ENCODE results near the gene MCCD1.

Gene MCCD1, protein sequence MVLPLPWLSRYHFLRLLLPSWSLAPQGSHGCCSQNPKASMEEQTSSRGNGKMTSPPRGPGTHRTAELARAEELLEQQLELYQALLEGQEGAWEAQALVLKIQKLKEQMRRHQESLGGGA

DNA sequence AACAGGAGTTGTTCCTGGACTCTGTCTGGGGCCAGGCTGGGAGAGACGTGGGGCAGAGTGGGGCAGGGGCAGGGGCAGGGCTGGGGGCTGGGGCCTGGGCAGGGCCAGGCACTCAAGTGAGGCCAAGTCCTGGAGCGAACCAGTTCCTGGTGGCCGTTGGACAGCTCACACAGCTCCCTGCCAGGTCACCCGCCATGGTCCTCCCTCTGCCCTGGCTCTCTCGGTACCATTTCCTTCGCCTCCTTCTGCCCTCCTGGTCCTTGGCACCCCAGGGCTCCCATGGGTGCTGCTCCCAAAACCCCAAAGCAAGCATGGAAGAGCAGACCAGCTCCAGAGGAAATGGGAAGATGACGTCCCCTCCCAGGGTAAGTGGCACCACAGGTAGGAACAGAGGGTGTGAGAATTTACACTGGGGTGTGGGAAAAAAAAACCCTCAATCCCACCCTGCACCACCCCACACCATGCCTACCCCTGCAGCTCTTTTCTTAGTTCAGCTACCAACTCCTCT, at the start of gene MCCD1:
MCCD1 (plus strand) TSS at position 142 of the 508 bp plus-strand sequence; CDS start at position 195, 53 bp downstream.
- TF ChIP-seq EZH2phosphoT487 (IDR thresholded peaks at IDR 0.05; ENCODE audit: borderline replicate concordance) = no peak
- TF ChIP-seq, protein P1, sequence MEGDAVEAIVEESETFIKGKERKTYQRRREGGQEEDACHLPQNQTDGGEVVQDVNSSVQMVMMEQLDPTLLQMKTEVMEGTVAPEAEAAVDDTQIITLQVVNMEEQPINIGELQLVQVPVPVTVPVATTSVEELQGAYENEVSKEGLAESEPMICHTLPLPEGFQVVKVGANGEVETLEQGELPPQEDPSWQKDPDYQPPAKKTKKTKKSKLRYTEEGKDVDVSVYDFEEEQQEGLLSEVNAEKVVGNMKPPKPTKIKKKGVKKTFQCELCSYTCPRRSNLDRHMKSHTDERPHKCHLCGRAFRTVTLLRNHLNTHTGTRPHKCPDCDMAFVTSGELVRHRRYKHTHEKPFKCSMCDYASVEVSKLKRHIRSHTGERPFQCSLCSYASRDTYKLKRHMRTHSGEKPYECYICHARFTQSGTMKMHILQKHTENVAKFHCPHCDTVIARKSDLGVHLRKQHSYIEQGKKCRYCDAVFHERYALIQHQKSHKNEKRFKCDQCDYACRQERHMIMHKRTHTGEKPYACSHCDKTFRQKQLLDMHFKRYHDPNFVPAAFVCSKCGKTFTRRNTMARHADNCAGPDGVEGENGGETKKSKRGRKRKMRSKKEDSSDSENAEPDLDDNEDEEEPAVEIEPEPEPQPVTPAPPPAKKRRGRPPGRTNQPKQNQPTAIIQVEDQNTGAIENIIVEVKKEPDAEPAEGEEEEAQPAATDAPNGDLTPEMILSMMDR (conservative IDR thresholded peaks at IDR 0.05; ENCODE audit: low read length) = no peak
- no peak within 1 kb of the TSS for H3K4me2 ChIP-seq (ENCODE audit: low read depth, low read length, poor library complexity, severe bottlenecking)

DNA sequence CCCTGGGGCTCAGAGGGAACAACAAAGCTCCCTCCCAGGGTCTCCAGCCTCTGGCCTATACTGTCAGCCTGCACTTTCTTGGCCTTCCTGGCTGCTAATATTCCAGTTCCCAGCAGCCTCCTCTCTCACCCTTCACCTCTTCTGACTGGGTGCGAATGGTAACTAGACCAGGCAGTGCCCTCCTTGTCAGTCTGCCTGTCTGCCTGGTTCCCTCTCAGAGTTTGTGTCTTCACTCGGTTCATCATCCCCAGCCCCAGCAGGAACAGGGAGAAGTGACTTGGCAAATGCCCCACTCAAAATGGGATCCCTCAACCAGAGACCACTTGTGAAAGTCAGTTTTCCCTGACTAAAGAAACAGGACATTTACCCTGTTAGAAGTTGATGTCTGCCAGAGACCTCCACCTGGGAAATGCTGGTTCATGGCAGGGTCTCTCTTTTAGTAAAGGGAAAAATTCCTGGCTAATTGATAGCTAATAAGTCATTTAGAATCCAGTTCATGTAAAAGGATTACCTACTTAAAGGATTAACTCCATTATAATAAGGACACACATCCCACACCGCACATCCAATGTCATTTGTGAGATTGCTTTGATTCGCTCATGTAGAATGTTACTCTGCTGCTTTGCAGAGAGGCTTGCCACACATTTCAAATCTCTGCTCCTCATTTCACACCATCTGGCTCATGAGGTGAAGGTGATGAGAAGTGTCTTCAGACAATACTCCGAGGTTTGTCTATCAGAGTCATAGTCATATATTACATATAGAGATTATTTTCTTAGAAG, 49.4 kb upstream of the MCCD1 start:
- Histone ChIP-seq H3F3A (ENCODE audit: low read depth) (no peaks in the 10 kb centered on the region), H3K9me3 (ENCODE audit: insufficient read depth, low read depth, low read length) (no peaks in the 10 kb centered on the region), H3K4me3 (ENCODE audit: low read length, poor library complexity, severe bottlenecking) (no peak overlapping the region), H3K36me3 (ENCODE audit: insufficient read depth, low read length) (no peaks in the 10 kb centered on the region), H3K4me2 (ENCODE audit: low read depth, low read length, poor library complexity, severe bottlenecking) (no peak overlapping the region), H2AFZ (ENCODE audit: low read length) (no peak overlapping the region), H3K9me2 (replicated peaks; ENCODE audit: low read depth, low read length) (no peaks in the 10 kb centered on the region), H3K27me3 (ENCODE audit: insufficient read depth, low read length, poor library complexity, severe bottlenecking) (no peaks in the 10 kb centered on the region), H3K4me1 (ENCODE audit: insufficient read depth, low read length, poor library complexity, severe bottlenecking) (no peaks in the 10 kb centered on the region), H3K79me2 (ENCODE audit: insufficient read depth, low read length) (no peaks in the 10 kb centered on the region), H3K9ac (ENCODE audit: low read depth, low read length, poor library complexity, severe bottlenecking) (no peak overlapping the region), H4K20me1 (ENCODE audit: insufficient read depth, low read length, poor library complexity, severe bottlenecking) (no peaks in the 10 kb centered on the region)
- TF ChIP-seq, protein P1 (conservative IDR thresholded peaks at IDR 0.05; ENCODE audit: low read length) = no peak
- no peak for TF ChIP-seq EZH2phosphoT487 (IDR thresholded peaks at IDR 0.05; ENCODE audit: borderline replicate concordance)

More for the DNA sequence above, at the start of gene MCCD1:
- Histone ChIP-seq H3K36me3 (ENCODE audit: insufficient read depth, low read length) (peaks cover 50% of the 10 kb centered on the region), H3K79me2 (ENCODE audit: insufficient read depth, low read length) (peaks cover 34% of the 10 kb centered on the region), H3K9me2 (replicated peaks; ENCODE audit: low read depth, low read length) (no peaks in the 10 kb centered on the region), H3K4me1 (ENCODE audit: insufficient read depth, low read length, poor library complexity, severe bottlenecking) (peaks cover 11% of the 10 kb centered on the region), H3F3A (ENCODE audit: low read depth) (peaks cover 2% of the 10 kb centered on the region; the same call in 1 of the 2 replicates), H2AFZ (ENCODE audit: low read length) (no peak within 1 kb of the TSS), H3K4me3 (ENCODE audit: low read length, poor library complexity, severe bottlenecking) (no peak within 1 kb of the TSS), H4K20me1 (ENCODE audit: insufficient read depth, low read length, poor library complexity, severe bottlenecking) (peaks cover 45% of the 10 kb centered on the region), H3K9ac (ENCODE audit: low read depth, low read length, poor library complexity, severe bottlenecking) (no peak within 1 kb of the TSS), H3K9me3 (ENCODE audit: insufficient read depth, low read depth, low read length) (no peaks in the 10 kb centered on the region), H3K27me3 (ENCODE audit: insufficient read depth, low read length, poor library complexity, severe bottlenecking) (no peaks in the 10 kb centered on the region)

DNA sequence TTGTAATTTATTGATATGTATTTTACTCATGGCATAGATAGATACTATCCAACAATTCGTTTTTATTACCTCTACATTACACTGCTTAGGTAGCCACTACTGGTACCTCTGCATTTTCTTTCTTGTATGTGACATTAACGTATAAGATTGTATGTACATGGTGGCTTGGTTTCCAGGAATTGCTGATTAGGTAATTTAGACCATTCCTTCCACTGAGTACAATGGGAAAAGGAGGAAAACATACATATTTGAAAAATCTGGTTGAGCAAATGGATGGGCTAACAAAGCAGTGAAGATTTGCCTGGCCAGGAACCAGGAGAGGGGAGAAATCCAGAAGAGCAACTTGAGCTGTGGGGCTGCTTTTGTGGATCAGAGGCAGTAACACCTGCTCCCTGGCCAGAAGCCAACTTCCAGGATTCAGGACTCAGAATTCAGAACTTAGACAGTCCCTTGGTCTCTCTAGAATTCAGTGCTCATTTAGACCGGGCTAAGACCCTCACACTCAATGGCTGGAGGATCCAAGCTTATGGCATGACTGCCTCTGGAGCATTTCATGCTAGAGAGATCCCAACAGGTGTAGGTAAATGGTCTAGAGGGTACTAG, 48.7 kb upstream of the MCCD1 start:
- no peaks in the 10 kb centered on the region for H4K20me1 ChIP-seq (ENCODE audit: insufficient read depth, low read length, poor library complexity, severe bottlenecking)
- no peaks in the 10 kb centered on the region for H3K27me3 ChIP-seq (ENCODE audit: insufficient read depth, low read length, poor library complexity, severe bottlenecking)
- H3K4me1 ChIP-seq (ENCODE audit: insufficient read depth, low read length, poor library complexity, severe bottlenecking) = no peaks in the 10 kb centered on the region
- H3F3A ChIP-seq (ENCODE audit: low read depth) = no peaks in the 10 kb centered on the region
- H3K9me3 ChIP-seq (ENCODE audit: insufficient read depth, low read depth, low read length) = no peaks in the 10 kb centered on the region
- TF ChIP-seq, protein P1 (conservative IDR thresholded peaks at IDR 0.05; ENCODE audit: low read length) = no peak
- no peak for TF ChIP-seq EZH2phosphoT487 (IDR thresholded peaks at IDR 0.05; ENCODE audit: borderline replicate concordance)
- no peaks in the 10 kb centered on the region for H3K36me3 ChIP-seq (ENCODE audit: insufficient read depth, low read length)
- H2AFZ ChIP-seq (ENCODE audit: low read length) = no peak overlapping the region
- H3K9ac ChIP-seq (ENCODE audit: low read depth, low read length, poor library complexity, severe bottlenecking) = no peak overlapping the region
- H3K4me3 ChIP-seq (ENCODE audit: low read length, poor library complexity, severe bottlenecking) = no peak overlapping the region
- H3K4me2 ChIP-seq (ENCODE audit: low read depth, low read length, poor library complexity, severe bottlenecking) = no peak overlapping the region
- H3K9me2 ChIP-seq (replicated peaks; ENCODE audit: low read depth, low read length) = no peaks in the 10 kb centered on the region
- H3K79me2 ChIP-seq (ENCODE audit: insufficient read depth, low read length) = no peaks in the 10 kb centered on the region

Data from Loucy (cell line).